Uterus (tissue), 4 donors: ENCODE results near the gene SLC30A2. TPM values are rescaled to one million over a fixed set of nuclear protein-coding genes. Genes with fewer than 3 reads are reported as not detected.

Experiments used
- DNase-seq, 2 donors: peaks; one replicate each; pipeline ENCODE4 v3.0.0-alpha.2; 2019 to 2020
- H3K27ac ChIP-seq, 2 donors: fragments of 200-600 bp; sonication (generic); 1 replicate in 1 of 2; 2 replicates in 1 of 2; pipeline ENCODE4 v1.5.1; 2016 to 2018
- H3K27me3 ChIP-seq, 2 donors: fragments of 200-600 bp; sonication (generic); one replicate each; pipeline ENCODE4 v1.5.1; 2018 to 2019; ENCODE audit warnings: control low read depth in 1 of 2
- H3K36me3 ChIP-seq, 2 donors: fragments of 200-600 bp; sonication (generic); one replicate each; pipeline ENCODE4 v1.5.1; 2019; ENCODE audit warnings: control low read depth in 1 of 2
- H3K4me1 ChIP-seq, 2 donors: fragments of 200-600 bp; sonication (generic); one replicate each; pipeline ENCODE4 v1.5.1; 2018 to 2019; ENCODE audit warnings: control low read depth in 1 of 2
- H3K4me3 ChIP-seq, 2 donors: fragments of 200-600 bp; sonication (generic); 1 replicate in 1 of 2; 2 replicates in 1 of 2; pipeline ENCODE4 v1.5.1; 2018 to 2019; ENCODE audit warnings: mild to moderate bottlenecking in 1 of 2
- H3K9me3 ChIP-seq, 2 donors: fragments of 200-600 bp; sonication (generic); one replicate each; pipeline ENCODE4 v1.5.1; 2019; ENCODE audit warnings: control low read depth in 1 of 2
- POLR2A ChIP-seq, 2 donors: fragments of 450-650 bp; IDR thresholded peaks; one replicate each; pipeline ENCODE4 v1.6.1; 2016; ENCODE audit warnings: antibody characterized with exemption in 2 of 2, mild to moderate bottlenecking in 1 of 2, moderate library complexity in 1 of 2
- intact Hi-C: fragments of 100-400 bp; cut with DNase I; formaldehyde crosslinking; loops from one replicate; pipeline ENCODE4 v1.15.1; 2023; ENCODE audit warnings: low total_unique reads
- total RNA-seq, 4 donors: library from RNA; depleted of rRNA in 3 of 4; stranded (reverse); fragments of >200 nt in 3 of 4; gene quantifications; one replicate each; pipeline versions ENCODE4 v1.1.0 to v1.2.4, GENCODE V29; 2014 to 2023
- TF ChIP-seq, protein P1 (sequence below), 4 experiments: fragments of 200-600 bp in 2 of 4; fragments of 450-650 bp in 2 of 4; sonication (generic) in 2 of 4; IDR thresholded peaks; one replicate each; pipeline ENCODE4 v1.5.1; 2016 to 2019; ENCODE audit warnings: antibody characterized with exemption in 4 of 4, mild to moderate bottlenecking in 2 of 4, moderate library complexity in 1 of 4
- donor health status: DM: yes; HTN: yes; CAD: no.

The SLC30A2 gene
- total RNA-seq, 4 donors from 2014 or later = 0.07 to 0.49 TPM; not detected in 2

DNA sequence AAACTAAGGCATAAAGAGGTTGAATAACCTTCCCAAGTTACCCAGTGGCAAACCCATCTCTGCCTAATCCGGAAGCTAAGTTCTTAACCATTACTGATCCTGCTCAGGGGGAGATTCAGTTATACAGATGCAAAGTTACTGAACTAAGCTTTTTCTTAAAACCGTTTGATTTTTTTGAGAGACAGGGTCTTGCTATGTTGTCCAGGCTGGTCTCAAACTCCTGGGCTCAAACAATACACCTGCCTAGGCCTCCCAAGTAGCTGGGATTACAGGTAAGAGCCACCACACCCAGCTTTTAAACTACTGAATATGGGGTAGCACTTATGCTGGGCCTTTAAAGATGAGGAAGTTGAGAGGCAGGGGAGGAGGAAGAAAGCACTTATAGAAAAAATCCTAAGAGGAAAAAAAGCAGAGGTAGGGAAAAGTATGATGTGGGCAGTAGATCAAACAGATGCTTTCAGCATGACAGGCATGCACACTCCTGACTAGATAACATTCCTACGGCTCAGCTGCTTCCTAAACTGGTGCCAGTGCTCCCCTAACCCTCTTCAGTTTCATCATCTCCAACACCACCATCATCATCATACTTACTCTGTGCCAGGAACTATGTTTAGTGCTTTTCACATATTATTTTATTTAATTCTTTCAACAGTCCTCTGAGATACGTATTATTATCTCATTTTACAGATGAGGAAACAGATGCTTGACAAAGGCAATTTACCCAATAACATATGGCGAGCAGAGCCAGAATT lies 53.8 kb downstream of the SLC30A2 start:
- no peak for DNase-seq
- Histone ChIP-seq H3K27me3 (no peaks in the 10 kb centered on the region), H3K27ac (no peak overlapping the region), H3K9me3 (no peaks in the 10 kb centered on the region), H3K4me3 (no peak overlapping the region), H3K36me3 (no peaks in the 10 kb centered on the region), H3K4me1 (no peaks in the 10 kb centered on the region)
- intact Hi-C loops = no loop called here
- TF ChIP-seq POLR2A (IDR thresholded peaks at IDR 0.05) = no peak
- TF ChIP-seq, protein P1, sequence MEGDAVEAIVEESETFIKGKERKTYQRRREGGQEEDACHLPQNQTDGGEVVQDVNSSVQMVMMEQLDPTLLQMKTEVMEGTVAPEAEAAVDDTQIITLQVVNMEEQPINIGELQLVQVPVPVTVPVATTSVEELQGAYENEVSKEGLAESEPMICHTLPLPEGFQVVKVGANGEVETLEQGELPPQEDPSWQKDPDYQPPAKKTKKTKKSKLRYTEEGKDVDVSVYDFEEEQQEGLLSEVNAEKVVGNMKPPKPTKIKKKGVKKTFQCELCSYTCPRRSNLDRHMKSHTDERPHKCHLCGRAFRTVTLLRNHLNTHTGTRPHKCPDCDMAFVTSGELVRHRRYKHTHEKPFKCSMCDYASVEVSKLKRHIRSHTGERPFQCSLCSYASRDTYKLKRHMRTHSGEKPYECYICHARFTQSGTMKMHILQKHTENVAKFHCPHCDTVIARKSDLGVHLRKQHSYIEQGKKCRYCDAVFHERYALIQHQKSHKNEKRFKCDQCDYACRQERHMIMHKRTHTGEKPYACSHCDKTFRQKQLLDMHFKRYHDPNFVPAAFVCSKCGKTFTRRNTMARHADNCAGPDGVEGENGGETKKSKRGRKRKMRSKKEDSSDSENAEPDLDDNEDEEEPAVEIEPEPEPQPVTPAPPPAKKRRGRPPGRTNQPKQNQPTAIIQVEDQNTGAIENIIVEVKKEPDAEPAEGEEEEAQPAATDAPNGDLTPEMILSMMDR (IDR thresholded peaks at IDR 0.05) = no peak

DNA sequence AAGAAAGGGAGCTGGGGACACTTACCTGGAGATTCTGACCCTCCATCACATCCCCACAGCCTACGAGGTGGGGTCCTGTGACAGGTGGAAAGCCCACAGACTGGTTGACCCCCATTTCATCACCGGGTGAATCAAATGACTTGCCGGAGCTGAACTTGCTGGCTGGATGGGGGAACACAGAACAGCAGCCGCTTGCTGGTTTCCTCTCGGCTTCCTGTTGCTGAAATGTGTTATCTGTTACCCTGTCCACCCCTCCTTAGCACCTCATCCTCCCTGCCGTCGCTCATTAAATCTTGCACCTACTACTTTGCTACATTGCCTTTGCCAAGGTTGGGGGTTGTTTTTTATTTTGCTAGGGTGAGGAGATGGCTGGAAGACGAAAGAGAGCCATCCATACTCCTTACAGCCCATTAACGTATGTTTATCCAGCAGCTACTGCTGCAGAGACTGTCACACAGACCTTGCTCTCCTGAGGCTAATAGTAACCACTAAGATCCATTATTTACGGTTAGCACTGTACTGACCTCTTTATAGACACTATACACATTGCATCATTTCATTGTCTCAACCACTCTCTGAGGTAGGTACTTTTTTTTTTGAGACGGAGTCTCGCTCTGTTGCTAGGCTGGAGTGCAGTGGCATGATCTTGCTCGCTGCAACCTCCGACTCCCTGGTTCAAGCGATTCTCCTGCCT lies 55.1 kb downstream of the SLC30A2 start:
- DNase-seq = no peak
- H3K4me1 ChIP-seq = no peaks in the 10 kb centered on the region
- H3K27ac ChIP-seq = peak overlapping the region in 1 of 2 donors; percentile 21
- TF ChIP-seq POLR2A (IDR thresholded peaks at IDR 0.05) = no peak
- TF ChIP-seq, protein P1 (IDR thresholded peaks at IDR 0.05) = no peak
- H3K9me3 ChIP-seq = no peaks in the 10 kb centered on the region
- H3K4me3 ChIP-seq = no peak overlapping the region
- intact Hi-C loops = no loop called here
- no peaks in the 10 kb centered on the region for H3K27me3 ChIP-seq
- no peaks in the 10 kb centered on the region for H3K36me3 ChIP-seq

DNA sequence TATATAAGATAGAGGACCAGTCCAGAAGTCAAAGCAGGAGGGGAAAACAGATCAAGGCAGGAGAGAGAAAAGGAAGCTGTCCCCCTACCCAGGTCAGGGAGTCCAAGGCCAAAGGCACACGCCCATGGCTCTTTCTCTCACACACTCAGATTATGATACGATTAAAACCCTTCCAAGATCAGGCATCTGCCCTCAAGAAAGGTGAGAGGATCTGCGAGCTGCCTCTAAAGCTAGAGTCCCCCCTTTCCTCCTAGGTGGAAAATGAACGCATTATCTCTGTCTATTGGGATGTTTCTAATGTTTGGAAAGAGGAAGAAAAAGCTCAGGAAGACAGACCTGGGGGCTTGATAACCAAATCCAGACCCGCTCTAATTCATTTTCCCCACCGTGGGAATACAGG lies 55.7 kb downstream of the SLC30A2 start:
- TF ChIP-seq, protein P1 (IDR thresholded peaks at IDR 0.05) = no peak
- TF ChIP-seq POLR2A (IDR thresholded peaks at IDR 0.05) = no peak
- intact Hi-C loops = no loop called here
- no peaks in the 10 kb centered on the region for H3K27me3 ChIP-seq
- no peak for DNase-seq
- no peaks in the 10 kb centered on the region for H3K36me3 ChIP-seq
- H3K4me1 ChIP-seq = no peaks in the 10 kb centered on the region
- H3K27ac ChIP-seq = peak overlapping the region in 1 of 2 donors; percentile 21
- no peaks in the 10 kb centered on the region for H3K9me3 ChIP-seq
- no peak overlapping the region for H3K4me3 ChIP-seq

DNA sequence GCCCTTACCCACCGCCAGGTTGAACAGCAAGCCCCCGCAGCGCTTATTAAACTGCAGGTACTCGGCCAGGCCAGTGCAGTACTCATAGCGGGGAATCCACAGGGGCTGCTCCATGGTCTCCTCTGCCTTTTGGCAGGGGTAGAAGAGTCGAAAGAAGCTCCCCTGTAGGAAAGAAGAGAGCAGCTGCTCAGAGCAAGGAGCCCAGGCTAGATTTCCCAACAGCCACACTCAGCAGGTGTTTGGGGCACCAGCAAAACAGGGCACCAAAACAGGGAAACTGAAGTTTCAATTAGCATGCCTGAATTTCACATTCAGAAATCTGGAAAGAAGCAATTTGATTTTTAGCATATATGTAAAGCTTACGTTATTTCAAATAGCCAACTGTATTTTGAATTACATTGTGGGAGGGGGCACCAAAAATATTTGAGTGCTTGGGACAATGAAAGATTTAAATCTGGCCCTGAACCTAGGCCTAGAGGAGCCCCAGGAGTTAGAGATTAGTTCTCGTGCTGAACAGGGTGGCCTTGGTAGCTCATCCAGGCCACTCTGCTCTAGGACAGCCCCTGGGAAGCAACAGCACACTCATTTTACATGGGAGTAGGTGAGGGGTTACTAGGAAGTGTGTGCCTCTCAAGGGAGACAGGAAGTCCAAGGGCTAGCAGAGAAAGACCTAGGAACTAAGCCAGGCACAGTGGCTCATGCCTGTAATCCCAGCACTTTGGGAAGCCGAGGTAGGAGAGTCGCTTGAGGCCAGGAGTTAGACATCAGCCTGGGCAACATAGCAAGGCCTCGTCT lies 56.3 kb downstream of the SLC30A2 start:
- TF ChIP-seq, protein P1 (IDR thresholded peaks at IDR 0.05) = no peak
- no peak for TF ChIP-seq POLR2A (IDR thresholded peaks at IDR 0.05)
- intact Hi-C loops = no loop called here
- H3K4me1 ChIP-seq = no peaks in the 10 kb centered on the region
- H3K9me3 ChIP-seq = no peaks in the 10 kb centered on the region
- no peaks in the 10 kb centered on the region for H3K27me3 ChIP-seq
- no peak overlapping the region for H3K4me3 ChIP-seq
- H3K36me3 ChIP-seq = no peaks in the 10 kb centered on the region
- DNase-seq = no peak
- H3K27ac ChIP-seq = no peak overlapping the region
